KMS-11 (cell line): ENCODE measurements around the gene ZIC4.

Source experiments
- H2AFZ ChIP-seq: fragments of 200-600 bp; sonication (generic); 2 replicates; pipeline ENCODE4 v1.6.1; 2016; ENCODE audit warnings: antibody characterized with exemption, mixed run types, low read depth
- H3K27ac ChIP-seq: fragments of 200-600 bp; sonication (generic); 2 replicates; pipeline ENCODE4 v1.6.1; 2016; ENCODE audit warnings: mild to moderate bottlenecking, mixed run types
- H3K27me3 ChIP-seq: fragments of 200-600 bp; sonication (generic); 2 replicates; pipeline ENCODE4 v1.6.1; 2017; ENCODE audit warnings: mild to moderate bottlenecking, low read depth, mixed run types, moderate library complexity; ENCODE audit not compliant: insufficient read depth
- H3K36me3 ChIP-seq: fragments of 200-600 bp; sonication (generic); 2 replicates; pipeline ENCODE4 v1.6.1; 2017; ENCODE audit warnings: mild to moderate bottlenecking, mixed run types; ENCODE audit not compliant: insufficient read depth
- H3K4me1 ChIP-seq: fragments of 200-600 bp; sonication (generic); 2 replicates; pipeline ENCODE4 v1.6.1; 2016; ENCODE audit warnings: mild to moderate bottlenecking, low read depth, mixed run types; ENCODE audit not compliant: poor library complexity, severe bottlenecking
- H3K4me2 ChIP-seq: fragments of 200-600 bp; sonication (generic); 2 replicates; pipeline ENCODE4 v1.7.0; 2016; ENCODE audit warnings: mild to moderate bottlenecking, mixed run types
- H3K4me3 ChIP-seq: fragments of 200-600 bp; sonication (generic); IDR thresholded peaks from 2 replicates; pipeline ENCODE4 v1.6.1; 2017; ENCODE audit warnings: low read depth, low read length, mixed read lengths; ENCODE audit not compliant: insufficient read depth
- H3K79me2 ChIP-seq: fragments of 200-600 bp; sonication (generic); 2 replicates; pipeline ENCODE4 v1.6.1; 2016; ENCODE audit warnings: low read depth, mixed run types; ENCODE audit not compliant: insufficient read depth
- H3K9ac ChIP-seq: fragments of 200-600 bp; sonication (generic); 2 replicates; pipeline ENCODE4 v1.6.1; 2016; ENCODE audit warnings: mild to moderate bottlenecking, mixed run types
- H4K20me1 ChIP-seq: fragments of 200-600 bp; sonication (generic); 2 replicates; pipeline ENCODE4 v1.6.1; 2016; ENCODE audit warnings: mild to moderate bottlenecking, mixed run types; ENCODE audit not compliant: insufficient read depth
- TF ChIP-seq, protein P1 (sequence below): fragments of 200-600 bp; sonication (generic); conservative IDR thresholded peaks from 2 replicates; pipeline ENCODE4 v1.6.1; 2017; ENCODE audit warnings: low read depth, mild to moderate bottlenecking, antibody characterized with exemption, low read length, moderate library complexity, mixed read lengths

The ZIC4 gene

DNA sequence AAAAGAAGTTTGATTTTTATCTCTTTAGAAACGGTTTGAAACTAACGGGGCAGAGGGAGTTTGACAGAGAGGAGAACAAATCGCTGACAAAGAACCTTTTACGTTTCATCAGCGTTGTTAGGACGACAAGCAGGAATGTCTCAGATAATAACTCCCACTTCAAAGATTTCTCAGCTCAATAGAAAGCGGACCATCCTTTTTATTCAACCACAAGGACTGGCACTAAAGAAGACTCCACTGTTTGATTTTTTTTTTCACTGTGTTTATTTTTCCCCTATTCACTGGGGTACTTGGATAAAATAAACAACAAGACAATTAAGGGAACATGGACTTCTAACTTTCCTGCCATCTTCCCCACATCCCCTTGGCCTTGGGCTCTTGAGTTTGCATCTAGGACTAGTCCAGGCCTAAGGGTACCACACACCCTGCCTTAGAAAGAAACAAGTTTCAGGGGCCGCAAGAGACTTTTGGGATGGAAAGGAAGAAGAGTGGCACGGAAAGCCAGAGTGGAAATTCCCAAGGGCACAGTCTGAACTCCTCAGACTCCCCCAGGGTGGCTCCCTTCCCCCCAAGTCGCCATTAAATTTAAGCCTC, 19.0 kb downstream of the ZIC4 start:
- H3K4me1 ChIP-seq = no peaks in the 10 kb centered on the region
- H3K27me3 ChIP-seq = no peaks in the 10 kb centered on the region
- no peaks in the 10 kb centered on the region for H3K36me3 ChIP-seq
- no peak overlapping the region for H2AFZ ChIP-seq
- H3K4me2 ChIP-seq = no peak overlapping the region
- no peak overlapping the region for H3K27ac ChIP-seq
- H4K20me1 ChIP-seq = no peaks in the 10 kb centered on the region
- TF ChIP-seq, protein P1, sequence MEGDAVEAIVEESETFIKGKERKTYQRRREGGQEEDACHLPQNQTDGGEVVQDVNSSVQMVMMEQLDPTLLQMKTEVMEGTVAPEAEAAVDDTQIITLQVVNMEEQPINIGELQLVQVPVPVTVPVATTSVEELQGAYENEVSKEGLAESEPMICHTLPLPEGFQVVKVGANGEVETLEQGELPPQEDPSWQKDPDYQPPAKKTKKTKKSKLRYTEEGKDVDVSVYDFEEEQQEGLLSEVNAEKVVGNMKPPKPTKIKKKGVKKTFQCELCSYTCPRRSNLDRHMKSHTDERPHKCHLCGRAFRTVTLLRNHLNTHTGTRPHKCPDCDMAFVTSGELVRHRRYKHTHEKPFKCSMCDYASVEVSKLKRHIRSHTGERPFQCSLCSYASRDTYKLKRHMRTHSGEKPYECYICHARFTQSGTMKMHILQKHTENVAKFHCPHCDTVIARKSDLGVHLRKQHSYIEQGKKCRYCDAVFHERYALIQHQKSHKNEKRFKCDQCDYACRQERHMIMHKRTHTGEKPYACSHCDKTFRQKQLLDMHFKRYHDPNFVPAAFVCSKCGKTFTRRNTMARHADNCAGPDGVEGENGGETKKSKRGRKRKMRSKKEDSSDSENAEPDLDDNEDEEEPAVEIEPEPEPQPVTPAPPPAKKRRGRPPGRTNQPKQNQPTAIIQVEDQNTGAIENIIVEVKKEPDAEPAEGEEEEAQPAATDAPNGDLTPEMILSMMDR = no peak
- H3K79me2 ChIP-seq = no peaks in the 10 kb centered on the region
- H3K4me3 ChIP-seq = no peak overlapping the region
- H3K9ac ChIP-seq = no peak overlapping the region

- H3K4me1 ChIP-seq = no peaks in the 10 kb centered on the region
- no peak overlapping the region for H3K4me2 ChIP-seq
- no peaks in the 10 kb centered on the region for H3K27me3 ChIP-seq
- H3K36me3 ChIP-seq = no peaks in the 10 kb centered on the region
- TF ChIP-seq, protein P1 = no peak
- H3K27ac ChIP-seq = no peak overlapping the region
- no peaks in the 10 kb centered on the region for H4K20me1 ChIP-seq
- no peak overlapping the region for H2AFZ ChIP-seq
- no peak overlapping the region for H3K4me3 ChIP-seq
- no peak overlapping the region for H3K9ac ChIP-seq
- H3K79me2 ChIP-seq = no peaks in the 10 kb centered on the region
These were observed 21.0 kb downstream of the ZIC4 start for GRCh38 chr3:147385059-147386012.

GRCh38 chr3:147384210-147385058, 21.9 kb downstream of the ZIC4 start:
- Histone ChIP-seq H3K27me3 (no peaks in the 10 kb centered on the region), H2AFZ (no peak overlapping the region), H3K4me3 (no peak overlapping the region), H3K27ac (no peak overlapping the region), H3K4me2 (no peak overlapping the region), H3K79me2 (no peaks in the 10 kb centered on the region), H3K4me1 (no peaks in the 10 kb centered on the region), H3K36me3 (no peaks in the 10 kb centered on the region), H4K20me1 (no peaks in the 10 kb centered on the region), H3K9ac (no peak overlapping the region)
- TF ChIP-seq, protein P1 = no peak

- no peaks in the 10 kb centered on the region for H3K27me3 ChIP-seq
- H3K4me2 ChIP-seq = no peak overlapping the region
- H3K4me3 ChIP-seq = no peak overlapping the region
- H3K27ac ChIP-seq = no peak overlapping the region
- H3K4me1 ChIP-seq = no peaks in the 10 kb centered on the region
- H2AFZ ChIP-seq = no peak overlapping the region
- H3K36me3 ChIP-seq = no peaks in the 10 kb centered on the region
- H3K9ac ChIP-seq = no peak overlapping the region
- H4K20me1 ChIP-seq = no peaks in the 10 kb centered on the region
- TF ChIP-seq, protein P1 = no peak
- no peaks in the 10 kb centered on the region for H3K79me2 ChIP-seq
These were observed 22.7 kb downstream of the ZIC4 start for GRCh38 chr3:147383617-147384016.
